ENCODE results near the gene GPS1. TPM values are rescaled to one million over a fixed set of nuclear protein-coding genes. Genes with fewer than 3 reads are reported as not detected.

The GPS1 gene
- total RNA-seq, 1 experiment from 2014 or later, result 181 TPM

GRCh38 chr17:82037092-82037888 lies 14.4 kb upstream of the GPS1 start, which contains the start of gene DCXR (continued):
- TF ChIP-seq OVOL2 (CRISPR knock-in tag; IDR thresholded peaks at IDR 0.05; ENCODE audit: borderline replicate concordance), result no peak
- TF ChIP-seq AFF4 (CRISPR knock-in tag; IDR thresholded peaks at IDR 0.05; ENCODE audit: borderline replicate concordance), result no peak
- TF ChIP-seq NFATC4 (CRISPR knock-in tag; IDR thresholded peaks at IDR 0.05), result no peak
- no peak for TF ChIP-seq ETV6 (CRISPR knock-in tag; IDR thresholded peaks at IDR 0.05)
- TF ChIP-seq HMGXB4 (CRISPR knock-in tag; IDR thresholded peaks at IDR 0.05), result peak; percentile 97
- no peak for TF ChIP-seq ATF3 (CRISPR knock-in tag; conservative IDR thresholded peaks at IDR 0.05)
- TF ChIP-seq ATF6 (CRISPR knock-in tag; IDR thresholded peaks at IDR 0.05), result no peak
- TF ChIP-seq SP1 (CRISPR knock-in tag; conservative IDR thresholded peaks at IDR 0.05), result peak; percentile 94
- no peak for TF ChIP-seq EMX1 (CRISPR knock-in tag; IDR thresholded peaks at IDR 0.05)
- no peak for TF ChIP-seq SOX15 (CRISPR knock-in tag; IDR thresholded peaks at IDR 0.05)
- no peak for TF ChIP-seq STAT6 (CRISPR knock-in tag; conservative IDR thresholded peaks at IDR 0.05; ENCODE audit: low read depth)
- no peak for TF ChIP-seq ZMAT4 (CRISPR knock-in tag; IDR thresholded peaks at IDR 0.05)
- TF ChIP-seq ZNF263 (CRISPR knock-in tag; IDR thresholded peaks at IDR 0.05; ENCODE audit: low read depth), result no peak
- TF ChIP-seq NR2C2 (CRISPR knock-in tag; IDR thresholded peaks at IDR 0.05), result no peak
- TF ChIP-seq FOXK1 (CRISPR knock-in tag; IDR thresholded peaks at IDR 0.05), result peak; percentile 48; the same call in 1 of the 2 replicates
- no peak for TF ChIP-seq ZNF425 (CRISPR knock-in tag; conservative IDR thresholded peaks at IDR 0.05)
- no peak for TF ChIP-seq ZNF416 (CRISPR knock-in tag; IDR thresholded peaks at IDR 0.05)
- TF ChIP-seq ZNF121 (CRISPR knock-in tag; IDR thresholded peaks at IDR 0.05), result no peak
- no peak for TF ChIP-seq GRHL2 (CRISPR knock-in tag; IDR thresholded peaks at IDR 0.05; ENCODE audit: insufficient replicate concordance, severe bottlenecking)
- no peak for TF ChIP-seq ZSCAN18 (CRISPR knock-in tag; IDR thresholded peaks at IDR 0.05)
- 0 out of 2 replicates have a peak, but pooled peaks have one; percentile 26 for TF ChIP-seq ZBTB43 (CRISPR knock-in tag; IDR thresholded peaks at IDR 0.05)
- TF ChIP-seq HMGA2 (CRISPR knock-in tag; IDR thresholded peaks at IDR 0.05), result no peak
- no peak for TF ChIP-seq ELF4 (CRISPR knock-in tag; IDR thresholded peaks at IDR 0.05; ENCODE audit: low read depth)
